ENCODE results near the gene ARRB2. TPM values are rescaled to one million over a fixed set of nuclear protein-coding genes. Genes with fewer than 3 reads are reported as not detected.
A peak's percentile ranks its signal among the peaks of the same experiment; 100 is the strongest.

The ARRB2 gene
- total and polyA plus RNA-seq, 2 experiments from 2014 or later: 37.3 to 45.0 TPM

- TF ChIP-seq, protein P1, sequence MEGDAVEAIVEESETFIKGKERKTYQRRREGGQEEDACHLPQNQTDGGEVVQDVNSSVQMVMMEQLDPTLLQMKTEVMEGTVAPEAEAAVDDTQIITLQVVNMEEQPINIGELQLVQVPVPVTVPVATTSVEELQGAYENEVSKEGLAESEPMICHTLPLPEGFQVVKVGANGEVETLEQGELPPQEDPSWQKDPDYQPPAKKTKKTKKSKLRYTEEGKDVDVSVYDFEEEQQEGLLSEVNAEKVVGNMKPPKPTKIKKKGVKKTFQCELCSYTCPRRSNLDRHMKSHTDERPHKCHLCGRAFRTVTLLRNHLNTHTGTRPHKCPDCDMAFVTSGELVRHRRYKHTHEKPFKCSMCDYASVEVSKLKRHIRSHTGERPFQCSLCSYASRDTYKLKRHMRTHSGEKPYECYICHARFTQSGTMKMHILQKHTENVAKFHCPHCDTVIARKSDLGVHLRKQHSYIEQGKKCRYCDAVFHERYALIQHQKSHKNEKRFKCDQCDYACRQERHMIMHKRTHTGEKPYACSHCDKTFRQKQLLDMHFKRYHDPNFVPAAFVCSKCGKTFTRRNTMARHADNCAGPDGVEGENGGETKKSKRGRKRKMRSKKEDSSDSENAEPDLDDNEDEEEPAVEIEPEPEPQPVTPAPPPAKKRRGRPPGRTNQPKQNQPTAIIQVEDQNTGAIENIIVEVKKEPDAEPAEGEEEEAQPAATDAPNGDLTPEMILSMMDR (conservative IDR thresholded peaks at IDR 0.05; ENCODE audit: low read depth in 2 of 2): no peak
- TF ChIP-seq EZH2 (IDR thresholded peaks at IDR 0.05; ENCODE audit: low read depth, unreplicated experiment): no peak
- TF ChIP-seq, protein P2, sequence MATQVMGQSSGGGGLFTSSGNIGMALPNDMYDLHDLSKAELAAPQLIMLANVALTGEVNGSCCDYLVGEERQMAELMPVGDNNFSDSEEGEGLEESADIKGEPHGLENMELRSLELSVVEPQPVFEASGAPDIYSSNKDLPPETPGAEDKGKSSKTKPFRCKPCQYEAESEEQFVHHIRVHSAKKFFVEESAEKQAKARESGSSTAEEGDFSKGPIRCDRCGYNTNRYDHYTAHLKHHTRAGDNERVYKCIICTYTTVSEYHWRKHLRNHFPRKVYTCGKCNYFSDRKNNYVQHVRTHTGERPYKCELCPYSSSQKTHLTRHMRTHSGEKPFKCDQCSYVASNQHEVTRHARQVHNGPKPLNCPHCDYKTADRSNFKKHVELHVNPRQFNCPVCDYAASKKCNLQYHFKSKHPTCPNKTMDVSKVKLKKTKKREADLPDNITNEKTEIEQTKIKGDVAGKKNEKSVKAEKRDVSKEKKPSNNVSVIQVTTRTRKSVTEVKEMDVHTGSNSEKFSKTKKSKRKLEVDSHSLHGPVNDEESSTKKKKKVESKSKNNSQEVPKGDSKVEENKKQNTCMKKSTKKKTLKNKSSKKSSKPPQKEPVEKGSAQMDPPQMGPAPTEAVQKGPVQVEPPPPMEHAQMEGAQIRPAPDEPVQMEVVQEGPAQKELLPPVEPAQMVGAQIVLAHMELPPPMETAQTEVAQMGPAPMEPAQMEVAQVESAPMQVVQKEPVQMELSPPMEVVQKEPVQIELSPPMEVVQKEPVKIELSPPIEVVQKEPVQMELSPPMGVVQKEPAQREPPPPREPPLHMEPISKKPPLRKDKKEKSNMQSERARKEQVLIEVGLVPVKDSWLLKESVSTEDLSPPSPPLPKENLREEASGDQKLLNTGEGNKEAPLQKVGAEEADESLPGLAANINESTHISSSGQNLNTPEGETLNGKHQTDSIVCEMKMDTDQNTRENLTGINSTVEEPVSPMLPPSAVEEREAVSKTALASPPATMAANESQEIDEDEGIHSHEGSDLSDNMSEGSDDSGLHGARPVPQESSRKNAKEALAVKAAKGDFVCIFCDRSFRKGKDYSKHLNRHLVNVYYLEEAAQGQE (IDR thresholded peaks at IDR 0.05; ENCODE audit: unreplicated experiment): no peak
- TF ChIP-seq ZNF331 (CRISPR knock-in tag; IDR thresholded peaks at IDR 0.05; ENCODE audit: low read depth): no peak
- TF ChIP-seq, protein P3, sequence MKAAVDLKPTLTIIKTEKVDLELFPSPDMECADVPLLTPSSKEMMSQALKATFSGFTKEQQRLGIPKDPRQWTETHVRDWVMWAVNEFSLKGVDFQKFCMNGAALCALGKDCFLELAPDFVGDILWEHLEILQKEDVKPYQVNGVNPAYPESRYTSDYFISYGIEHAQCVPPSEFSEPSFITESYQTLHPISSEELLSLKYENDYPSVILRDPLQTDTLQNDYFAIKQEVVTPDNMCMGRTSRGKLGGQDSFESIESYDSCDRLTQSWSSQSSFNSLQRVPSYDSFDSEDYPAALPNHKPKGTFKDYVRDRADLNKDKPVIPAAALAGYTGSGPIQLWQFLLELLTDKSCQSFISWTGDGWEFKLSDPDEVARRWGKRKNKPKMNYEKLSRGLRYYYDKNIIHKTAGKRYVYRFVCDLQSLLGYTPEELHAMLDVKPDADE (IDR thresholded peaks at IDR 0.05): no peak
Observed at GRCh38 chr17:4674685-4674998, 35.8 kb upstream of the ARRB2 start (continued).

DNA sequence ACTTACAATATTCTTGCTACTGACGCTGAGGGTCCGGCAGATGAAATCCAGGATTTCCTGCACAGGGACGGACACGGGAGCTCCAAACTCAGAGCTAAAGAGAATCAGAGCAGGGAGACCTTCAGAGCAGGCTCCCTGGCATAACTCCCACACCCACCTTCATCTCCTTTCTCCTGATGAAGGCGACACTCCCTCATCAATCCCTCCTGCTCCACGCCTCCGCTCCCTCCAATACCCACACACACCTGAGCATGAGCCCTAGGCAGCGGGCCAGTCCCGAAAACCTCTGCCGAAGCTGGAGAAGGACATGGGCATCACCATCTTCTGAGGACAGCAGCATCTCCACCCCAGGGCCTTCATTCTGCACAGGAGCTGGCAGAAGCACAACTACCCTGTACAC, 34.6 kb upstream of the ARRB2 start:
- Histone ChIP-seq H3K4me1 (ENCODE audit: insufficient read depth) (no peaks in the 10 kb centered on the region), H3K27me3 (ENCODE audit: insufficient read depth) (no peaks in the 10 kb centered on the region), H3K27ac (ENCODE audit: low read depth) (no peak overlapping the region), H2AFZ (no peak overlapping the region), H3K79me2 (replicated peaks; ENCODE audit: insufficient read depth) (peaks cover under 1% of the 10 kb centered on the region; the same call in 1 of the 2 replicates), H3F3A (replicated peaks; ENCODE audit: low read depth) (no peaks in the 10 kb centered on the region; the same call in 1 of the 2 replicates), H3K4me2 (no peak overlapping the region), H4K20me1 (replicated peaks; ENCODE audit: insufficient read depth) (peaks cover 8% of the 10 kb centered on the region), H3K36me3 (ENCODE audit: insufficient read depth) (peaks cover 31% of the 10 kb centered on the region), H3K4me3 (no peak overlapping the region), H3K9me2 (ENCODE audit: insufficient read depth) (no peaks in the 10 kb centered on the region)
- TF ChIP-seq, protein P2 (IDR thresholded peaks at IDR 0.05; ENCODE audit: unreplicated experiment): no peak
- TF ChIP-seq, protein P3 (IDR thresholded peaks at IDR 0.05): no peak
- TF ChIP-seq, protein P1 (conservative IDR thresholded peaks at IDR 0.05; ENCODE audit: low read depth in 2 of 2): no peak
- TF ChIP-seq ZNF114 (CRISPR knock-in tag; IDR thresholded peaks at IDR 0.05): no peak
- TF ChIP-seq NANOG (IDR thresholded peaks at IDR 0.05; ENCODE audit: borderline replicate concordance): no peak
- TF ChIP-seq EZH2phosphoT487 (IDR thresholded peaks at IDR 0.05; ENCODE audit: unreplicated experiment): no peak
- no peak for TF ChIP-seq EZH2 (IDR thresholded peaks at IDR 0.05; ENCODE audit: low read depth, unreplicated experiment)
- 0 out of 2 replicates have a peak overlapping the region, but pooled peaks have one; percentile 58 for H3K27ac Mint-ChIP-seq
- H3K36me3 Mint-ChIP-seq (ENCODE audit: low read depth): peaks cover 92% of the 10 kb centered on the region
- H3K4me3 Mint-ChIP-seq: no peak overlapping the region
- peaks cover 4% of the 10 kb centered on the region for H3K27me3 Mint-ChIP-seq (ENCODE audit: insufficient read depth, low read depth, poor library complexity)
- H3K4me1 Mint-ChIP-seq: no peaks in the 10 kb centered on the region; the same call in 2 of the 3 replicates
- no peak for DNase-seq (ENCODE audit: low spot score)
- no peak for ATAC-seq
- no peaks in the 10 kb centered on the region; the same call in 2 of the 3 replicates for H3K9me3 Mint-ChIP-seq
